C4-2B (cell line): Measurements from ENCODE around the gene HRNR.

Experiments
- H3K27ac ChIP-seq: fragments of 450-650 bp; 2 replicates; pipeline ENCODE4 v1.5.1; 2017
- ZFX ChIP-seq: fragments of 450-650 bp; IDR thresholded peaks from 2 replicates; pipeline ENCODE4 v1.6.1; 2017
- TF ChIP-seq, protein P1 (sequence below): fragments of 450-650 bp; conservative IDR thresholded peaks from 2 replicates; pipeline ENCODE4 v1.5.1; 2017; ENCODE audit warnings: mild to moderate bottlenecking

The HRNR gene

DNA sequence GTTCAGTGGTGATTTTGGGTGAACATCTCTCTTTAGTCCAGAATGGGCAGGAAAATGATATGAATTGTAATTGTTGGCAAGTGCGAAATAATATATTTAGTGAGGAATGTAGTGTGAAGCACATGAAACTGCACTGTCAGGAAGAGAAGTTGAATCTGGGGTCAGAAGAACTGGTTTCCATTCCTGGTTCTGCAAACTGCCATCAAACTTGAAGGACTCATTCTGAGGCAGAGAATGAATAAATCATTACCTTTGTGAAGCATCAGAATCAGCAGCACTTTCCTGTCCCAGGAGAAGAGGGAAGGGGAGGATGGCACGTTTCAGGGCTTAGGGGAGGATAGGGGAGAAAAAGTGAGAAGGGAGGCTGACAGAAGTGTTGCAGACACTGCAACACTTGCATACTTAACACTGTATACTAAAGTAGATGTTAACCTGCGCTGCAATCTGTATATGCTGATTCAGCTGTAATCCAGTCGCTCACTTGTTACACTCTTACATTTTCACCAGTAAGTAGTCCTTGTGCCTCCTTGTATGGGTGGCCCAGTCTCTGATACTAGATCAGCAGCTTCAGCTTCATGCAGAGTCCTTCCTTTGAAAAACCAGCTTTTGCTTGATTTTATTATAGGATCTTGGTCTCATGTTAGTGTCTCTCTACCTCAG is 54.5 kb downstream of the HRNR start:
- TF ChIP-seq ZFX, result no peak
- TF ChIP-seq, protein P1, sequence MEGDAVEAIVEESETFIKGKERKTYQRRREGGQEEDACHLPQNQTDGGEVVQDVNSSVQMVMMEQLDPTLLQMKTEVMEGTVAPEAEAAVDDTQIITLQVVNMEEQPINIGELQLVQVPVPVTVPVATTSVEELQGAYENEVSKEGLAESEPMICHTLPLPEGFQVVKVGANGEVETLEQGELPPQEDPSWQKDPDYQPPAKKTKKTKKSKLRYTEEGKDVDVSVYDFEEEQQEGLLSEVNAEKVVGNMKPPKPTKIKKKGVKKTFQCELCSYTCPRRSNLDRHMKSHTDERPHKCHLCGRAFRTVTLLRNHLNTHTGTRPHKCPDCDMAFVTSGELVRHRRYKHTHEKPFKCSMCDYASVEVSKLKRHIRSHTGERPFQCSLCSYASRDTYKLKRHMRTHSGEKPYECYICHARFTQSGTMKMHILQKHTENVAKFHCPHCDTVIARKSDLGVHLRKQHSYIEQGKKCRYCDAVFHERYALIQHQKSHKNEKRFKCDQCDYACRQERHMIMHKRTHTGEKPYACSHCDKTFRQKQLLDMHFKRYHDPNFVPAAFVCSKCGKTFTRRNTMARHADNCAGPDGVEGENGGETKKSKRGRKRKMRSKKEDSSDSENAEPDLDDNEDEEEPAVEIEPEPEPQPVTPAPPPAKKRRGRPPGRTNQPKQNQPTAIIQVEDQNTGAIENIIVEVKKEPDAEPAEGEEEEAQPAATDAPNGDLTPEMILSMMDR, result no peak
- H3K27ac ChIP-seq, result no peak overlapping the region

DNA sequence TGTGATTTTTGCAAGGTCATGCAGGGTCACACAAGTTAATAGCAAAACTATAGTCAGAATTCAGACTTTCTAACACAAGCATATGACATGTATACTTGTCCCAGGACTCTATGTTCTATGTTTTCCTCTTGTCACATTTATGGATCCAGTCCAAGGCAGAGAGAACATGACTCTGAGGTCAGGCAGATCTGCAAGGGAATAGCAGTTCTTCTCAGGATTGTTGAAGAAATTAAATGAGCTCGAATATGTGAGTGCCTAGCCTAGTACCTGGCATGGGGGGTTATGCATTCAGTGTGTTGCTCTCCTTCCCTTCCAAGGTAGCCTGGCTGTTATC is 55.5 kb downstream of the HRNR start:
- TF ChIP-seq, protein P1, result no peak
- TF ChIP-seq ZFX, result no peak
- H3K27ac ChIP-seq, result no peak overlapping the region

DNA sequence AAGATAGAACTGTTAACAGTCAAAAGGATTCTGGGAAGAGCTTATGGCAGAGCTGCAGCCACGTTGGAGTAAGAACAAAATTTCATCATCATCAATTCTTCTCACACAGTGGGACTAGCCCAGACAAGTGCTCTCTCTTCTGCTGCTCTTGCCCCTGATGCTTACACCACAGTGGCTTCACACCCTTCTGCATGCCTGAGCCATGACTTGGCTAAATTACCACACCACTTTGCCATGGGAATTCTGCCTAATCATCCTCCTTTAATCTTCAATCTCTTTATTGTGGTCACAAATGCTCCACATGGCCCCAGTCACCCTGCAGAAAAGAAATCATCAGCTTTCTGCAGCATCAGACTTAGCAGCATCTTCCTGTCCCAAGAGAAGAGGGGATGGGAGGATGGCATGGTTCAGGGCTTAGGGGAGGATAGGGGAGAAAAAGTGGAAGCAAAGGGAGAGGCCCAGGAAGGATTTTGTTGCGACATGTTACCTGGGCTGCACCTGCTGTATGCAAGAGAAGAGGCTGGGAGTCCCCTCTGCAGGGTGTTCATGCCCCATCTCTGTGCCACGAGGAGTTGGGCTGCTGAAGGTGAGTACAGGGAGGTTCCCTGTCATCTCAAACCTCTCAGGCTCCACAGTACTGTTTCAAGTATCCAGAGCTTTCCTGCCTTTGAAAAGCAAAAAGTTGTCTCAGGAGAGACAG is 56.0 kb downstream of the HRNR start:
- TF ChIP-seq, protein P1, result no peak
- H3K27ac ChIP-seq, result no peak overlapping the region

DNA sequence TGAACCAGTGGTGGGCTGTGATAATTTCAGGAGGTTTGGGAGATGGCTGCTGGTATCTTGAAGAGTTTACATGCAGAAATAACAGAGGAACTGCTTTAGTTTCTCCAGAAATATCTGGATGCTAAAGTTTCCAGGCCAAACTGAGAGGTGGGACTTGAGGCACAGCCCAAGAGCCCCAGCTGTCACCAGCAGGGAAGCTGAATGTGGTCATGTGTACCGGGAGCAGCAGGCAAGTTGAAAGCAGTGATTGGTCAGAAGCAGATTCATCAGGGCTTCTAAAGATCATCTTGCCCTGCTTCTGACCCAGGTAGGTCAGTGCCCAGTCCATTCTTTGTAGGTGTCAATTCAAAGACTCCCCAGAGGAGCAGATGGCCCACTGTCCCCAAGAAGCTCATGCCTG is 57.0 kb downstream of the HRNR start:
- no peak overlapping the region for H3K27ac ChIP-seq
- TF ChIP-seq, protein P1, result no peak
- TF ChIP-seq ZFX, result no peak

DNA sequence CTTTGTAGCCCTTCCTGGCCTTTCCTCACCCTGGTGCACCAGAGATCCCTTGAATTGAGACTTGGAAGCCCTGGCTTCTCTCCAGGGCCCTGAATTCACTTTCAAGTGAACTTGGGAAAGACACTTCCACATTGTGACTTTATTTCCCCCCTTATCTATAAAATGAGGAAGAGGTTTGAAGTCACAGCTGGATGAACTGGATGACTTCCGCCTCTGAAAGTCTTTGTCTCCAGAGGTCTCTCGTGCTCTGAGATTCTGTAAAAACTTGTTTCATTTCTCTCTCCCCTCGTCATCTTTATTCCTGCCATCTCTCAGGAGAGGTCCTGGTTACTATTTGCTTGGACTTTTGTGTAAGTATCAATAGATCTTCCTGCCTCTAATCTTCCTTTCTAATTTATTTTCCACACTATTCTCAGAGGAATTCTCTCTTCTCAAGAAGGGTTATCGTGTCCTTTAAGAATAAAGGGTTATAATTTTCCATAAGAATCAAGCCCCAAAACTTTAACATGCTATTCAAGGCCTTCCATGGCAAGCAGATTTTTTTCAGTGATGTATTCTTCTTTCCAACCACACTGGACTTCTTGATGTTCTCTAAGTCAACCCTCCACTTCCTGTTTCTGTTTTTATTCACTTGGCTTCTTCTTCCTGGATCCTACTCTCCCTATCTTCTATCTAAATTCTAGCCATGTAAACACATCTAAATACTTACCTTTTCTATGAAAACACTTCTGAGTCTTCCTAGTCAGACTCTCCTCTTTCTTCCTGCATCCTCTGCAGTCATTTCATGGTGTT is 58.5 kb downstream of the HRNR start:
- TF ChIP-seq, protein P1, result no peak
- TF ChIP-seq ZFX, result no peak
- H3K27ac ChIP-seq, result no peak overlapping the region

GRCh38 chr1:152164517-152165136 is 59.4 kb downstream of the HRNR start:
- no peak overlapping the region for H3K27ac ChIP-seq
- TF ChIP-seq, protein P1, result no peak
- TF ChIP-seq ZFX, result no peak
